T47D (cell line): ENCODE measurements around the gene POLR2J.
A peak's percentile ranks its signal among the peaks of the same experiment; 100 is the strongest.
"Not testable (repeated sequence)": the region's sequence is repeated elsewhere in the genome, so short reads cannot be mapped to it uniquely, and the experiment has no call there.

Source experiments
- DNase-seq, 2 experiments: peaks; one replicate each; pipeline versions ENCODE4 v3.0.0 to v3.0.0-alpha.2; 2011 to 2012; ENCODE audit warnings: low read depth in 1 of 2, low spot score in 1 of 2
- JUND ChIP-seq: IDR thresholded peaks from 2 replicates; pipeline ENCODE4 v1.6.1; 2012; ENCODE audit warnings: low read depth
- in situ Hi-C: cut with HindIII; loops from 2 replicates; pipeline ENCODE4 v1.10.0; 2016; ENCODE audit warnings: low sequenced_read_pairs, low pct_unique_long_range_greater_than_20kb

POLR2J gene

GRCh38 chr7:102463841-102464576 lies 14.7 kb downstream of the POLR2J start:
- DNase-seq, result no peak
- no peak for TF ChIP-seq JUND
- in situ Hi-C loops, result no loop called here

GRCh38 chr7:102460467-102460866 lies 18.3 kb downstream of the POLR2J start:
- no peak for TF ChIP-seq JUND
- DNase-seq, result no peak
- in situ Hi-C loops, result no loop called here

GRCh38 chr7:102459221-102459844 lies 19.4 kb downstream of the POLR2J start:
- in situ Hi-C loops, result no loop called here
- TF ChIP-seq JUND, result no peak
- DNase-seq, result no peak

GRCh38 chr7:102457352-102457924 lies 21.3 kb downstream of the POLR2J start:
- in situ Hi-C loops, result no loop called here
- DNase-seq, result no peak
- TF ChIP-seq JUND, result no peak

GRCh38 chr7:102456327-102456726 lies 22.4 kb downstream of the POLR2J start:
- no peak for DNase-seq
- in situ Hi-C loops, result no loop called here
- no peak for TF ChIP-seq JUND

GRCh38 chr7:102455596-102455995 lies 23.1 kb downstream of the POLR2J start:
- in situ Hi-C loops, result no loop called here
- no peak for TF ChIP-seq JUND
- no peak for DNase-seq

GRCh38 chr7:102454932-102455331 lies 23.8 kb downstream of the POLR2J start:
- DNase-seq, in situ Hi-C loops: not testable (repeated sequence)

- no peak for TF ChIP-seq JUND
- DNase-seq, result no peak
- in situ Hi-C loops, result no loop called here
These were observed 24.3 kb downstream of the POLR2J start for GRCh38 chr7:102454468-102454867.

GRCh38 chr7:102453319-102453718 lies 25.4 kb downstream of the POLR2J start:
- no peak for TF ChIP-seq JUND
- in situ Hi-C loops, result no loop called here
- no peak for DNase-seq

- in situ Hi-C loops, result no loop called here
- DNase-seq, result no peak
- TF ChIP-seq JUND, result no peak
These were observed 26.3 kb downstream of the POLR2J start for GRCh38 chr7:102452451-102452850.

- in situ Hi-C loops, result no loop called here
- TF ChIP-seq JUND, result no peak
- DNase-seq, result no peak
These were observed 27.2 kb downstream of the POLR2J start for GRCh38 chr7:102451371-102452054.

GRCh38 chr7:102450242-102450641 lies 28.5 kb downstream of the POLR2J start:
- in situ Hi-C loops, result no loop called here
- peak in 1 of 2 experiments; percentile 39 for DNase-seq
- TF ChIP-seq JUND, result no peak

GRCh38 chr7:102449136-102449535 lies 29.6 kb downstream of the POLR2J start:
- in situ Hi-C loops, result no loop called here
- no peak for DNase-seq
- no peak for TF ChIP-seq JUND
